HG03460 (cell line): ENCODE results near the gene NEDD9.

ENCODE experiments used
- ATAC-seq: cut with Tn5 transposase; IDR thresholded peaks from one replicate; pipeline ENCODE4 v1.9.1; 2021; ENCODE audit not compliant: unreplicated experiment

NEDD9 gene

GRCh38 chr6:11260249-11261038 lies 28.0 kb upstream of the NEDD9 start:
- ATAC-seq = no peak

DNA sequence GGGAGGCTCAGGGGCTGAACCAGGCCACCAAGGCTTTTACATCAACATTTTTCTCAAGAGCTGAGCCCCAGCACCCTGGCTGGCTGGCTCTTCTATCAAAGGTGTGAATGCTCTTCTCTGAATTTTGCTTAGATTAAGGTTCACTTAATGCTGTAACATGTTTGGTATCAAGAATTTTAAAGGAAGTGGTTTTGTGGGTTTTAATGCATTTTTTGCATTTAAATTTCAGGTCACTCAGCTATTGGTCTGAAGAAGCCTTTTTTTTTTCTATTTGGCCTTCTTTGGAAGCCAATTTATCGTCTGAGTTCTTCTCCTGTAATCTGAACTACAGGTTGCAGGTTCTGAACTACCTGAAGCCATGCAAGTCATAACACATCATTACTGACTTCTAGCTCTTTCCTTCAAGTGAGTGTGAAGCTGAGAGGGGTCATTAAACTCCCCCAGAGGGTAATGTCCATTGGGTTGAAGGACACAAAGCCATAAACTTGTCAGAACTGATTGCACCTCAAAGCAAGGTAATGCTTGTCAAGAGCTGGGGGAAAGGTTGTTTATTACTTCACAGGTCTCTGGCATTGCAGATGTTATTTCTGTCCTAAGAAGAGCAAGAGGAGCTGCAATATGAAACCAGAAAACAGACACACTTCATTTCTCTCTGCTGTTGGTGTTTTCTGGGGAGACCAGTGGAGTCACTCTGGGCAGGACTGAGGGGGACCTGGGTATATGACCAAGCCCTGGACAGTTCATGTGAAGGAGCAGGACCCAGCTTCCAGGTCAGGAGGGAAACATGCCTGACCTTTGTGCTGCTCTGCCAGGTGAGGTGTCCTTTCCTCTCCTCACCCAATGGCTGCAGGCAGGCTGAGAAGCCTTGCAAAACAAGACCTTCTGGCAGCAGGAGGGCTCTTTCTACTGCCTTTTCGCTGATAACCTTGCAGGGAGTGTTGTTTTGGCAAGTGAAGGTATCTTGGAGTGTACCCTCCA lies 26.1 kb upstream of the NEDD9 start:
- ATAC-seq = no peak

DNA sequence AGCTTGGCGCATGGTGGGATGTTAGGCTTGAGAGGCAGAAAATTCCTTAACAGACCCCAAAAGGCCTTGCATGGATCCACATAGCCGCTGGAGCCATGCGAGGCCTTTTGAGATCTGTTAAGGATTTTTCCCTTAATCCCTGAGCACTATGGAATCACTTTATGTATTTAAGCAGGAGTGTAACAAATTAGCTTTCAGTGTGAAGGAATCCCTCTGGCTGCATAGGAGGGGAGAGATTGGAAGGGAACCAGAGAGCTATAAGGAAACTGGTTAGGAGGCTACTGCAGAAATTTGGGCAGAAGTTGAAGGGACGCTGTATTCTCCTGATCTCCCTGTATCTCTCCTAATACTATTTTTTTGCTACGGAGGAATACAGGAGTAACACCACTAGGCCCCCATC lies 23.1 kb upstream of the NEDD9 start:
- no peak for ATAC-seq

DNA sequence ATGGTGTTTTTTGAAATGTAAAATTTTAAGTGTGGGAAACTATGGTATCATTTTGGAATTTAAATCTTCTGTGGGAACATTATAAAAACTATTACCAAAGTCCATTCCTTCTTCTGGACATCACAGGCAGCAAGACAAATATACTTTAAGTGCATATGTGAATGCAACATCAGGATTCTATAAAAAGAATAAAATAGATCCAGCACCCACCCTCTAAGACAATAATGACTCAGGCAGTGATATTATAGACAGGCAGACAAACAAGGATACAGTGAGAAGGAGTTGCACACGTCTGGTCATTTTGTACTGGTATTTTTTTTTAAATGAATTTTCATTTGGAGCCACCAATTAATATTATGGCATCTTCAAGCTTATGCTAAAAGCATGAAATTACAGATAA lies 21.1 kb upstream of the NEDD9 start:
- no peak for ATAC-seq

DNA sequence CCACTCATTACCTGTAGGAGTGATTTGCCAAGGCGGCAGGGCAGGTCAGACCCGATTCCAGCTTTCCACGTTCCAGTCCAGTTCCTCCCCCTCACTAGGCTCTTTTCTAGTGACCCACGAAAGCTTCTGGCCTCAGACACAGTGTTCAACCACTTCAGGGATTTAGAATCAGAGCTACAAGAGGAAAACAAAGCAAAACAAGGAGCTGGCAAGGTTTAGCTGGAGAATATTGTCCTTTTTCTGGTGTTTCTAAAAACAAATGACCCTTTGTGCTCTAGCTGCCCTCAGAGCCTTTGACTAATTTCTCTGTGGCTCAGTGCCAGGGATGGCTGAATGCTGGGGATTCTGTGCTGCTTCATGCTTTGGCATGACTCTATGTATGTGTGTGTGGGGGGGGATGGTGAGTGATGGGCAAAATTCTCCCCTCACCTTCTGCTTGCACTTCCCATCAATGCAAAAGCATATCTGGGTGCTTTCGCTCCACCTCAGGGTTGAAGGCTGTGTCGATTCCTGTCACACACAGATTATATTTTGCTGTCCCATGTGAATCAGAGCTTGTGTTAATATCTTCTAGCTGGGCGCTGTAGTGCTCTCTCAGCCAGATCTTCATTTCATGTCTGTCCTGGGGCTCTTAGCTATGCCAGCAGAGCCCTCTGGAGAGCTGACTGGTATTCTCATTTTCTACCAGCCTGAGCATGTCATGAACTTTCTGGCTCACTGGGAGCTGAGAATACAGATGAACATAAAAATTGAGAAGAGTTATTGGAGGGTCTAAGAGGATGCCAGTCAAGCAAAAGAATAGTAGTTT lies 19.3 kb upstream of the NEDD9 start:
- no peak for ATAC-seq

DNA sequence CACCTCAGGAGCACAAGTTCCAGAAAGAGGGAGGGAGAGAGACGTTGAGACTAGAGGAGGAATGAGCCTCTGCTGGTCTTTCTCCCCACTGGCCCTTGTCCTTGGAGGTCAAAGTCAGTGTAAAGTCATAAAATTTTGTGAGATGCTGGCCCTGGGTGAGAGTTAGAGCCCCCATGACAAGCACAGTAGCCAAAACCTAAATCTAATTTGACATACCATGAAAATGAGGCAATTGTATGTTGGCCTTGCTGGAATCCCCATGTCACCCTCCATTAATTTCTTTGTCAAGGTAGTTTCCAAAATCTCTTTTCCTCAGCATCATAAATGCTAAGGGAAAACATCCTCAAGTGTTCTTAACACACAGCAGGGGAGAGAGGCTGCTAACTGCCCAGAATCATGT lies 17.6 kb upstream of the NEDD9 start:
- no peak for ATAC-seq

GRCh38 chr6:11248974-11249761 lies 16.7 kb upstream of the NEDD9 start:
- no peak for ATAC-seq

GRCh38 chr6:11246722-11247121 lies 14.3 kb upstream of the NEDD9 start:
- ATAC-seq = no peak

GRCh38 chr6:11245381-11246256 lies 13.2 kb upstream of the NEDD9 start:
- ATAC-seq = no peak

DNA sequence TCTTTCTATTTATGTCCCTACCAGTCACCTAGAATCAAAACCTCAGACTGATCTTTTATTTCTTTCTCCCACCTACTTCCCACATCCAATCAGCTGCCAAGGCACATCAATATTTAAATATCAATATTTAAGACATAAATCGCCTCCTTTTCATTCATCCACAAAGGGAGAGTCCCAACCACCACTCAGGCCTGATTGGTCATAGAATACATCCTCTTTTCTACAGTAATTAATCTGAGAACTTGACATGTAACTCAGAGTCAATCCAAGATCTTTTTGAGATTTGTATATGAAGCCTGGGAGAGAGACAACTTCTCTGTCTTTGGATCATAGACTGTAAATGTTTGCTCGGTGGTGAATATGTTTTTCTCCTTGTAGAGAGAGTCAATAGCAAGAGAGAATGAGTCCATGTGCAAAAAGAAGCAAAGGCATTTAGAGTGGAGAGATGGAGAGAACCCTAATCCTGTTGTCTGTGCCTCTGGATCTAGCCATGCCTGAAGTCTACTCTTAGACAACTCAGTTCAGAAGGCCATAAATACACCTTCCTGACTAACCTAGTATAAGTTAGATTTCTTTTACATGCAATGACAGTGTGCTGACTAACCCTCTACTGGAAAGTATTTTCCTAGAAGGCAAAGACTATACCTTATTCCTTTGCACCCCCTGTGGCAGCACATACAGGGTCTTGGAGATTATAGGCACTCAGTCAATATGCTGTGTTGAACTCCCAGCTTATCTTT lies 12.1 kb upstream of the NEDD9 start:
- no peak for ATAC-seq

GRCh38 chr6:11243861-11244260 lies 11.4 kb upstream of the NEDD9 start:
- no peak for ATAC-seq

- no peak for ATAC-seq
Observed at GRCh38 chr6:11242711-11243110, 10.2 kb upstream of the NEDD9 start.

DNA sequence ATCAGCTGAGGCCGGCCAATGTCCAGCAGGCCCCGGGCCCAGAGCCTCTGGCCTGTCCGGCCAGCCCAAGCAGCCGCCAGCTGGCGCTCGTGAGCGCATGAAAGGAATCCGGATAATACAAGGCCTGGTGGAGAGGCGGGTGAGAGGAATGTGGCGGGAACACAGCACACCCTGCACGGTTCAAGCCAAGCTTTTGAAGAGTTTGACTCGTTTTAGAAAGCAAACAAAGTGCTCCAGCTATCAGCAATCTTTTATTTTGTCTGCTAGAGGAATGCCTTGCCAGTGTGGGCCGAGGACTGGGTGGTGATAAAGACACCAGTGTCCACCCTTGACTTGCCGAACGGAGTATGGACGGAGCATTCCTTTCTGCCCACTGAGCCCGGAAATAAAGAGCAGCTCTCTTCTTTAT lies 9.3 kb upstream of the NEDD9 start:
- ATAC-seq = no peak

GRCh38 chr6:11241154-11241792 lies 8.8 kb upstream of the NEDD9 start:
- ATAC-seq = no peak

GRCh38 chr6:11237956-11238355 lies 5.5 kb upstream of the NEDD9 start:
- ATAC-seq = no peak

GRCh38 chr6:11237428-11237827 lies 5.0 kb upstream of the NEDD9 start:
- ATAC-seq = no peak

- no peak for ATAC-seq
Observed at GRCh38 chr6:11236915-11237314, 4.4 kb upstream of the NEDD9 start.

DNA sequence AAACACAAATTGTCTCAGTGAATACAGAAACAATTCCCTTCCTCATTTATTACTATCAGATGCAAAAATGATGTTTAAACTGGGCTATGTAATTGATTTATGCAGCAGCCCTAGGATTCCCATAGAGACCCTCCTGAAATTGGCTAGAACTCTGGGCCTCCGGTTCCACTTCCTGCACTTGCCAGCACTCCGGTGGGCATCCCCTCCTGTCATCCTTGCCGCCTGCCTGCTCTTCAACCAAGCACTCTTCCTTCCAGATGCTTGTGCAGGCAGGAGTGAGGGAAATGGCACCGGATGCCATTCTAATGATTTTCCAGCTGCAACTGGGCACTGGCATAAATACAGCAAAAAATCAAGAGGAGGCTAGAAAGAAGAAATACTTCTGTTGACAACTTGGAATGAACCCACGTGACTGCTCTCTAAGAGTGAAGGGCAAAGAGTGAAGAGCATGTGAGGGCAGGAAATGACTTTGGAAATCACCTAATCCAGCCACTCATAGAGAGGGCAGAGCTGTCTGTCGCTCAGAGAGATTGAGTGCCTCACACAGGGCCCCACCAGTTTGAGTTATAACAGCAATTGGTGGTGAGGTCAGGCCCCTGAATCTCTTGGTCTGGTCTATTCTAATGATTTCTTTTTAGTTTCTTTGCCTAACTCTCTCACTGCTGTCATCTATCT lies 3.7 kb upstream of the NEDD9 start:
- ATAC-seq = peak; percentile 32
